ENCODE results near the gene CLEC18C. TPM values are rescaled to one million over a fixed set of nuclear protein-coding genes. Genes with fewer than 3 reads are reported as not detected.

CLEC18C gene
- total RNA-seq: 0.21 and 1.4 TPM in 2 replicates

DNA sequence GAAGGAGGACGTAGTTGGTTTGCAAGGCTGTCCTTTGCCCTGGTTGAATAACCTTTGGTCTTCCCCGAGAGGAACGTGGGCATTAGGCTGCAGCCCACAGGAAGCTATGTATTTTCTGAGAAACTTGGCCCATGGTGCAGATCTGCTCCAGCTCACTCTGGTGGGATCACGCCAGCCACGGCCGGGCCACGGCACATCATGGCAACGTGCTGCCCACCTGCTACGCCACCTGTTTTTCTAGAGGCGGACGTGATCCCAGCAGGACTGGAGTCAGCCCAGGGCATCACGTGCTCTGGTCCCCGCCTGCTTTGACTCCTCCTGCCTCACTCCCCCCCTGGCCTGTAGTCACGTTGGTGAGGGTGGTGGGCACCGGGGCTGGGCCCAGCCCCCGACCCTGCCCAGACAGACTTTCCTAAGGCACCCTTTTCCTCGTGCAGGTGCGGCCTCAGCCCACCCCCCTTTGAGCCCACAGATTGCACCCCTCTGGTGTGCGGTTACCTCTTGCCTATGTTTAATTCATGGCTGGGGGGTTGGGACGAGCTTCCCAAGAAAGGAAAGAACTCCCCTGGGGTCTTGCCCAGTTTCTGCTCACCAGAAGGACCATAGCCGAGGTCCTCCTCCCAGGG lies at the start of gene CLEC18C:
TSS of gene CLEC18C (plus strand) at position 576 of the 626 bp plus-strand sequence. CDS start 492 bp downstream, outside the sequence.

Other genes with a start within 250 kb of the CLEC18C start
- under 0.01 and 1.2 TPM in 2 replicates for gene CLEC18A, start 222.5 kb upstream of the CLEC18C start, total RNA-seq
- gene PDPR, start 59.5 kb upstream of the CLEC18C start, total RNA-seq: 7.9 and 9.4 TPM in 2 replicates
- gene EXOSC6, start 78.2 kb downstream of the CLEC18C start, total RNA-seq: 35.7 and 40.1 TPM in 2 replicates
- 221 and 270 TPM in 2 replicates for gene AARS1, start 115.7 kb downstream of the CLEC18C start, total RNA-seq
- 19.3 and 26.0 TPM in 2 replicates for gene DDX19B, start 125.4 kb downstream of the CLEC18C start, total RNA-seq
- 27.7 and 38.8 TPM in 2 replicates for gene DDX19A, start 173.1 kb downstream of the CLEC18C start, total RNA-seq

Data from tracheal epithelial cell (primary cell).